NCI-H2029 treated with DMSO at 0.1 percent for 48 hours (cell line): ENCODE data around the gene CCDC87.
"Not testable (repeated sequence)": the region's sequence is repeated elsewhere in the genome, so short reads cannot be mapped to it uniquely, and the experiment has no call there.

Experiments used
- DNase-seq: peaks from one replicate; lab custom pipeline; 2025; lab: John Stamatoyannopoulos, UW

The CCDC87 gene

GRCh38 chr11:66554602-66555001 lies 38.3 kb downstream of the CCDC87 start:
- no peak for DNase-seq

GRCh38 chr11:66550887-66551286 lies 42.0 kb downstream of the CCDC87 start:
- no peak for DNase-seq

DNA sequence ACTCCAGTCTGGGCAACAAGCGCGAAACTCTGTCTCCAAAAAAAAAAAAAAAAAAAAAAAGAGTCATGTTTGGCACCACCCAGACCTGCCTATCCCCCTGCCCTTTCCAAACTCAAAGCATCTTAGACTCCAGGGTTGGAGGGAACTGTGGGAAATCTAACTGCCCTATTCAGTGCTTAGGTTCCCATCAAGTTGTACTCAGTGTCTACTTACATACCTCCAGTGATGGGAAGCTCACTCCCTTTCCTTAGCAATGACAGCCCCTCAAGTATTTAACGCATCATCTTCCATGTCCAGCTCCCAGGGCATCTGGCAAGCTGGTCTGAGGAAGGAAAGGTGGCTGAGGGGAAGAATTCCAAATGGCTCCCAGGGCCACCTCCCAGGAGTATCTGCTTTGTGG lies 43.2 kb downstream of the CCDC87 start:
- no peak for DNase-seq

DNA sequence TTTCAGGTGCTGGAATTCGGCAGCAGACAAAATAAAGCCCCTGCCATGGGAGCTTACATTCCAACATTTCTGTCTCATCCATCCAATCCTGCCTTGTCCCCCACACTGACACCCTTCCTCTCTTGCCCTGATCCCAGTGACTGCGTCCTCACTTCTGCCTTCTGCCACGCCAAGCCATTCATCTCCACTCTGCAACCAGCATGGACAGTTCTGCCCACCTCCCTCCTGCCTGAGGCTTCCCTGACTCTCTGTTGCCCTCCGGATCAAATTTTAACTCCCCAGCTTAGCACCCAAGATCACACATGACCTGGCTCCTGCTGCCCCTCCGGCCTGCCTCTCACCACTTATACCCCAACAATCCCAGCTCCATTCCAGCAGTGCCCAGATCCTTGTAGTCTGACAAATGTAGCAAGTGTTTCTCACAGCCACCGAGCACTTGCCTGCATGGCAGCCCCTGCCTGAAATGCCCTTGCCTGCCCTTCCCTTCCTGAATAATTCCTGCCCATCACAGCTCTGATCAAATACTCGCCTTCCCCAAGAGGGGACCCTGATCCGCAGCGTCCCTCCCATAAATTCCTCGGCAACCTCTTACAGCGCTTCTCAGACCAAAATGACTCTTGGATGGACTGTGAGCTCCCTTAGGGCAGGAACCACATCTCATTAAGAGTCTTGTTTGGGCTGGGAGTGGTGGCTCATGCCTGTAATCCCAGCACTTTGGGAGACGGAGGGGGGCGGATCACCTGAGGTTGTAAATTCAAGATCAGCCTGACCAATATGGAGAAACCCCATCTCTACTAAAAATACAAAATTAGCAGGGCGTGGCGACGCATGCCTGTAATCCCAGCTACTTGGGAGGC lies 43.9 kb downstream of the CCDC87 start:
- DNase-seq = no peak

DNA sequence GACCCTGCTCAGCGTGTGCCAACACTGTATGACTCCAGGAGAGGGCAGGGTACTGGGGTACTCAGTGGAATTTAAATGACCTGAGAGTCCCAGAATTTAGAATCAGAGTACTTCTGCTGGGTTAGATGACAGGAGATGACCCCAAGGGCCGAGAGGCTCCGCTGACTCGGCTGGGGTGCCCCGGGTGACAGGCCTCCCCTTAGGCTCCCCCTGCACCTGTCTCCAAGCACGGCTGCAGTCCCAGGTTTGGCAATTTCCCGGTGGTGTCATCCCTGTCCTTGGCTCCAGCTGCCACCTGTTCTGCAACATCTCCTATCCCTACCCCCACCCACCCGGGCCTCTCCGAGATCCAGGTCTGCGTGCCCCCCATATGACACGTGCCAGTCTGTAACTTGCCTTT lies 44.8 kb downstream of the CCDC87 start:
- no peak for DNase-seq

- no peak for DNase-seq
Measured at GRCh38 chr11:66547662-66548009, 45.2 kb downstream of the CCDC87 start.

GRCh38 chr11:66546966-66547661 lies 45.7 kb downstream of the CCDC87 start:
- DNase-seq = no peak

DNA sequence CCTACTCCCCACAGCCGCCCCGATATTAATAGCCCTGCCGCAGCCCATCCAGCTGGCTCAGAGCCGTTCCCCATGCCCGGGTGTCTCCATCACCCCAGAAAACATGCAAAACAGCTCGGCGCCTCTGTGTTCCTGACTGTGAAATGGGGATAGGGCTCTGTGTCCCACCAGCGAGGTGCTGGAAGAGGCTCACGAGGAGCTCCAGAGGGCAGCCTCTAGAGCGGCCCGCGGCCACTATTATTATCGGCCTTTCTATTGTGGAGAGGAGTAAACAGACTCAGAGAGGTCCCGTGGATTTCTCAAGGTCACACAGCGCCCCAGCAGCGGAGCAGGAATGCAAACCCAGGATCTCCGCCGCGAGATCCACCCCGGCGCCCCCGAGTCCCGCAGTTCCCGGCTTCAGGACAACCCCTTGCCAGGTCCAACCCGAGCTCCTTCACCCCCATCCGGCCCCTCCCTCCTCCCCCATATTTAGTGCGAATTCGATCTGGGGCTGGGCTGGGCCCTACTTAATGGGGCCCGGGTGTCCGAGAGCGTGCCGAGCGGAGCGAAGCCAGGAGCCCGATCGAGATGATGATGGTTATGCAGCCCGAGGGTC lies 46.4 kb downstream of the CCDC87 start, which contains the start of gene ACTN3:
Gene ACTN3 (plus strand): TSS at position 536 of the 598 bp plus-strand sequence. CDS start 35 bp downstream, at position 571.
- DNase-seq = no peak

- DNase-seq = peak; percentile 81
Measured at GRCh38 chr11:66545701-66546367, 47.0 kb downstream of the CCDC87 start, which contains the start of gene ZDHHC24. ZDHHC24 (minus strand) TSS chr11:66546048; CDS start chr11:66546003, 45 bp downstream.

GRCh38 chr11:66544952-66545351 lies 47.9 kb downstream of the CCDC87 start:
- not testable (repeated sequence) for DNase-seq

GRCh38 chr11:66543263-66544107 lies 49.4 kb downstream of the CCDC87 start:
- DNase-seq = no peak

DNA sequence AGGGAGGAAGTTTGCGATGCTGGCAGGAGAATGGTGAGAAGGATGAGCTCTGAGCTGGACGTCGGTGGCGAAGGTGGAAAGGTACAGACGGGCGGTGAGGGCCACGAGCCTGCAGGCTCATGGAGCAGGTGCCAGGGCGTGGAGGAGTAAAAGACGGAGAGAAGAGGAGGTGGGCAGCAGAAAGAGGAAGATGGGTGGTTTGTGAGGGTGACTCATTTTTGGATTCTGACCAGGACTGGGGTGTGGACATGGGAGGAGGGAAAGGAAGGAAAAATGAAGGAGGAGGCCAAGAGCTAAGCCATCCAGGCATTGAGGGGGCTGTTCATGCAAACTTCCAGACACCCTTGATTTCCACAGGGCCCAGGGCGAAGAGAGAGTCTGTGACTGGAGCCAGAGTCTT lies 50.5 kb downstream of the CCDC87 start:
- no peak for DNase-seq

DNA sequence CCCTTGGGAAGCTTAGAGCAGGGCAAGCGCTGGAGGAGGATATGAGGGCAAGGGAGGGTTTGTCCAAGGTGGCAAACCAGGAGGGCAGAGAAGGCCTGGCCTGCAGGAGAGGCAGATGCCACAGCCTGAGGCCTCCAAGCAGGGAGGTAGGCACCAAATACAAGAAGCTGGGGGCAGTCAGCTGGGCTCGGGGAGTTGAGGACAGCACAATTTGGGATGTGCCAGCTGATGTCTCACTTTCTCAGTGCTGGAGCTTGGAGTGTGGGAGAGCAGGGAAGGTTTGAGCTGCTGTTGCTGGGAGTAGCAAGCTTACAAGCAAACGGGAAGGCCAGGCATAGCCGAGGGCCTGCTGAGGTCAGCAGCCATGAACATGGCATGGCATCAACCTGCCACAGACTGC lies 51.0 kb downstream of the CCDC87 start:
- DNase-seq = no peak

DNA sequence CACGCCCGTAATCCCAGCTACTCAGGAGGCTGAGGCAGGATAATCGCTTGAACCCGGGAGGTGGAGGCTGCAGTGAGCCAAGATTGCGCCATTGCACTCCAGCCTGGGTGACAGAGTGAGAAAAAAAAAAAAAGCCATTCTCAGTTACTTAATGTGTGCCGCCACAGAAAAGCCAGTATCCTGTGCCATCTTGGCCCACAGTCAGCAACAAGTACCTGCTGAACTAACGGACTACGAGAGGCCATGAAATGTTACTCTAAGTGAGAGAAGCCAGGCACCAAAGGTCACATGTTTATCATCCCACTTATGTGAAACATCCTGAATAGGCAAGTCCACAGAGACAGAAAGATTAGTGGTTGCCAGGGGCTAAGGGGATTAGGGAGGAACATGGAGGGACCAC lies 52.3 kb downstream of the CCDC87 start:
- DNase-seq = not testable (repeated sequence)
